ENCODE results near the gene RNF220. TPM values are rescaled to one million over a fixed set of nuclear protein-coding genes. Genes with fewer than 3 reads are reported as not detected.
"Not testable (repeated sequence)": the region's sequence is repeated elsewhere in the genome, so short reads cannot be mapped to it uniquely, and the experiment has no call there.

The RNF220 gene
- total RNA-seq, 2 experiments from 2014 or later: 81.8 to 94.1 TPM

DNA sequence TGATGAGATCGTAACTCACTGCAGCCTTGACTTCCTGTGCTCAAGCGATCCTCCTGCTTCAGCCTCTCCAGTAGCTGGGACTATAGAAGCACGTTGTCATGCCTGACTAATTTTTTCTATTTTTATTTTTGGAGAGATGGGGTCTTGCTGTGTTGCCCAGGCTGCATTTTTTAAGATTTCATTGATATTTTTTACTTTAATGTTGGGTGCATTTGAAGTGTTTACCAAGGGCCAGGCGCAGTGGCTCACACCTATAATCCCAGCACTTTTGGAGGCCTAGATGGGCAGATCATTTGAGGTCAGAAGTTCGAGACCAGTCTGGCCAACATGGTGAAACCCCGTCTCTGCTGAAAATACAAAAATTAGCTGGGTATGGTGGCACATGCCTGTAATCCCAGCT is 97.8 kb downstream of the RNF220 start:
- H3K27me3 Mint-ChIP-seq; ATAC-seq; H3K4me1 Mint-ChIP-seq; H3K27ac Mint-ChIP-seq; DNase-seq; H3K4me3 Mint-ChIP-seq; H3K9me3 Mint-ChIP-seq (ENCODE audit: low read depth); H3K36me3 Mint-ChIP-seq: not testable (repeated sequence)
- CTCF ChIA-PET: interaction anchor here (1.2 kb wide), 1 partner anchor 15 kb away, joined by 3 read pairs; no protein-coding TSS in a partner anchor

DNA sequence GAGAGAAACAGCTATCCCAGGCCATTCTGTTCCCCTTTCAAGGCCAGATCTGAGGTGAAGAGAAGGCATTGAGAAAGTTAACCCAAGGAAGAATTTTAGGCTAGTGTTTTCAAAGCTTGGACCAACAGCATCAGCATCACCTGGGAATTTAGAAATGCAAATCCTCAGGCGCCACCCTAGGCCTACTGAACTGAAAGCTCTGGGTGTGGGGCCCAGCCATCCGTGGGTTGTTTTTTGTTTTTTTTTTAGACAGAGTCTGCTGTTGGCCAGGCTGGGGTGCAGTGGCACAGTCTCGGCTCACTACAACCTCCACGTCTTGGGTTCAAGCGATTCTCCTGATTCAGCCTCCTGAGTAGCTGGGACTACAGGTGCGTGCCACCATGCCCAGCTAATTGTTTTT is 98.6 kb downstream of the RNF220 start:
- Mint-ChIP-seq H3K27ac (no peak overlapping the region), H3K27me3 (peaks cover 3% of the 10 kb centered on the region), H3K4me1 (no peaks in the 10 kb centered on the region), H3K4me3 (no peak overlapping the region), H3K9me3 (ENCODE audit: low read depth) (no peaks in the 10 kb centered on the region), H3K36me3 (no peaks in the 10 kb centered on the region)
- DNase-seq (no peak), ATAC-seq (no peak)
- CTCF ChIA-PET: interaction anchor here (1.2 kb wide), 1 partner anchor 14 kb away, joined by 3 read pairs; no protein-coding TSS in a partner anchor

DNA sequence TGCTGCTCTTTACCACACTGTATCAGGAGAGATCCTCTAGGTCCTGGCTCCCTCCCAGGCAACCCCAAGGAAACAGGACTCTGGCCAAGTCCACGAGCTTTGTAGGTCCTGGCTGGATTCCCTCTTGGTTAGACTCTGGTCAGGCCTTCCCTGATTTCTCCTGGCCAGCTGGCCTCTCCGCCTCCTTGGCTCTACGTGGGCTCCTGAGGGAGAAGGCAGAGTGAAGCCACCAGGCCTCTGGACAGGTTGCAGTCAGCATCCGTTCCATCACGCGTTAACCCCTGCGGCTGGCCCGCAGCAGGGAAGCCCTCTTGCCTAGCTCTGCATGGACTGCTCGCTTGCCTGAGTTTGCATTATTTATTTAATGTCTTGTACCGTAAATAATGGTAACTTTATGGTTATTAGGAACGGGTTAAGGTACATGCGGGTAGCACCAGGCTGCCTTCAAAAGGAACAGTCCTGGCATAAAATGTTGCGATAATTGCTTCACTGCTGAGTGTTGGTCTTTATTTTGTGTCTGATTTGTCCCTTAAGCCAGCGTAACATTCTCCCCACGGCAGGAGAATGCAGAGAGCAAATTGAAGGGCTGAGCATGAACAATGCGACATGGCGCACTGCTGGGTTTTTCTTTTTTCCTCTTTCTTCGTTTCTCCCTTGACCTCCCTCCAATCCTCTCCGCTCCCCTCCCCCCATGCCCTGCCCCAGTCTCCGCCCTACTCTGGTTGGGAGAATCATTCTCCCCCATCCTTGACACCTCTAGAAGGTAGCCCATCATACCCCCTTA is 100.3 kb downstream of the RNF220 start:
- CTCF ChIA-PET: no interaction called here
- Mint-ChIP-seq H3K9me3 (ENCODE audit: low read depth) (no peaks in the 10 kb centered on the region), H3K27me3 (peaks cover 6% of the 10 kb centered on the region), H3K4me3 (no peak overlapping the region), H3K4me1 (no peaks in the 10 kb centered on the region), H3K27ac (no peak overlapping the region), H3K36me3 (no peaks in the 10 kb centered on the region)
- ATAC-seq: no peak
- DNase-seq: no peak

DNA sequence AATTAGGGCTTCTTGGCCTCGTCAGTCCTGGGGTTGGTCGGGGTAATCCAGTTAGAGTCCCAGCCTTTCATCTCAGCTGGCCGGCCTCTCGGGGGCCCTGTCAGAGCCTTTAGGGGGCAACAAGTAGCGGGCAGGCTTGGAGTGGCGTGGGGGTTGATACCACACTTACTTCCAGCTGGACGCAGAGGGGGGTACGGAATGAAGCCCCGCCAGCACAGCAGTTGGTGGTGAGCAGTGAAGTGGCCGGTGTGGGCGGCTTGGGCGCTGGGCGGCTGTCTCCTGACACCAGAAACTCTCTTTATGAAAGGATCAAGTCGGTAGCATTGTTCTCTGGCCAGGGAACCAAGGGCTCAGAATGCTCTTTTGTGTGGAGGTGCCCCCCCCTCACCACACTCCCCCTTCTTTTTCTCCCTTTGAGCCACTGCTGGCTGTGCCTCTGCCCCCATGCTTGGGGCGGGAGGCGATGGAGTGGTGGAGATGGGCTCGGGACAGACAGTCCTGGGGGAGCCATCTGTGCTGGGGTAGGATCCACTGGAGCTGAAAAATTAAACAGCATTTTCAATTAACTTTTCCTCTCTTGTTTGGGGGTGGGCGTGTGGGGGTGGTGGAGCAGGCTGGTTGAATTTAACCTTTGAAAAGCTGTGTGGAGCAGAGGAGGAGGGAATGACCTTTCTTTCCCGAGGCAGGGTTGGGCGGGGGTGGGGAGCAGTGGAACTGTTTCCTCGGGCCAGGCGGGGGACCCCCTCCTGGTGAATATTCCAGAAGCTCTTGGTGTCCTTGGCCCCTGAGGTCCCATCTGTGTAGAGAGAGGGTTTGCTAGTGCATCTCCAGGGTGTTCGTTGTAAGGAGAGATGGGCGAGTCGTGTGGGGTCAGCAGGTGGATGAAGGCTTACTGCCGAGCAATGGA is 102.7 kb downstream of the RNF220 start:
- H3K27me3 Mint-ChIP-seq: peaks cover 28% of the 10 kb centered on the region
- CTCF ChIA-PET: interaction anchor here (0.6 kb wide), 1 partner anchor 416 kb away, joined by 3 read pairs; no protein-coding TSS in a partner anchor
- no peaks in the 10 kb centered on the region for H3K36me3 Mint-ChIP-seq
- H3K9me3 Mint-ChIP-seq (ENCODE audit: low read depth): no peaks in the 10 kb centered on the region
- ATAC-seq: no peak
- no peak overlapping the region for H3K27ac Mint-ChIP-seq
- H3K4me3 Mint-ChIP-seq: no peak overlapping the region
- H3K4me1 Mint-ChIP-seq: peaks cover 4% of the 10 kb centered on the region
- DNase-seq: no peak

DNA sequence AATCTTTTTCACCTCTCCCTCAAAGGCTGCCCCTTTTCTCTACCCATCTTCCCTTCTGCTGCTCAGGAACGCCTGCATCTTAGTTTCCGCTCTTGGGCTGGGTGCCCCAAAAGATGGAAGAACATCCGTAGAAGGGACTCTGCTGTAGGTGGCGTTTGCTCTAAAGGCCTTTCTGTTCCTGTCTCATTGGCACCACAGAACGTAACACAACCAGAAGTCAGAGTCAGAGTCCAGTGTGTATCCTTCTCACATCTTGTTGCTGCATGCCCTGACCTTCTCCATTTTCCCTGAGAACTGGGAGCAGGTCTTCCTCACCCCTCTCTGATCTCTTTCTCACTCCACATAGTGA is 103.3 kb downstream of the RNF220 start:
- Mint-ChIP-seq H3K9me3 (ENCODE audit: low read depth) (no peaks in the 10 kb centered on the region), H3K4me1 (peaks cover 4% of the 10 kb centered on the region), H3K4me3 (no peak overlapping the region), H3K36me3 (no peaks in the 10 kb centered on the region), H3K27me3 (peaks cover 30% of the 10 kb centered on the region), H3K27ac (no peak overlapping the region)
- CTCF ChIA-PET: no interaction called here
- DNase-seq: no peak
- ATAC-seq: no peak

DNA sequence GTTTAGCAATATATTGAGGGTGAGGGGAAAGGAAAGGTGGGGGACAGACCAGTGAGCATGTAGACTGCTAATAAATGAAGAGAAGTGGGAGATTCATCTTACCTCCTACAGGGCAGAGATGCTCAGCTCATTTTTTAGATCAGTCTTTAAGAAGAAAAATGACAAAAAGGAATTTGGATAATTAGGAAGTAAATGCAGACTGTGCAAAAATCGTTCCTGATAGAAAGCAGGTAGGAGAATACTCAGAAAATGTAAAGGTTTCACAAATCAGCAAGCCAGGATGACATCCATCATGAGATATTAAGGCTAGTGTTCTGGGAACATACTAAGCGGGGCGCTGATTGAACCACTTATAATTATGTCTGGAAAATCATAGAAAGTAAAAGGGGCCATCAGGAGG is 106.3 kb downstream of the RNF220 start:
- CTCF ChIA-PET: no interaction called here
- Mint-ChIP-seq H3K4me1 (peaks cover 4% of the 10 kb centered on the region), H3K27ac (no peak overlapping the region), H3K4me3 (no peak overlapping the region), H3K9me3 (ENCODE audit: low read depth) (no peaks in the 10 kb centered on the region), H3K36me3 (no peaks in the 10 kb centered on the region), H3K27me3 (peaks cover 42% of the 10 kb centered on the region)
- DNase-seq: no peak
- no peak for ATAC-seq

DNA sequence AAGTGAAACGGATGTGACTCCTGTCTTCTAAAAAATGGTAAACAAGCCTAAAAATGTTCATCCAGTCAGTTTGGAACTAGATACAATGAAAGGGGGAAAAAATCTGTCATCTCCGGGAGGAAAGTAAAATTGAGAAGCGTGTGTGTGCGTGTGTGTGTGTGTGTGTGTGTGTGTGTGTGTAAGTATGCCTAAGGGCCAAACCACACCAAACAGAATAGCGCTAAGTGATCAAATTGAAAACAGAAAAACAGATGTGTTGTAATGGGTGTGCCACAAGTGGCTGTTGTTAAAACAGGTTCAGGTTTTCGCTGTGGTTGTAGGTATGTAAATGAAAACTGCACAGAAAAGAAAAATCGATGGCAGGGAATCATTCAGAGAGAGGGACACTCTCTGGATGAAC is 106.7 kb downstream of the RNF220 start:
- DNase-seq (no peak), ATAC-seq (no peak)
- Mint-ChIP-seq H3K27me3 (peaks cover 44% of the 10 kb centered on the region), H3K9me3 (ENCODE audit: low read depth) (no peaks in the 10 kb centered on the region), H3K27ac (no peak overlapping the region), H3K4me1 (peaks cover 4% of the 10 kb centered on the region), H3K4me3 (no peak overlapping the region), H3K36me3 (no peaks in the 10 kb centered on the region)
- CTCF ChIA-PET: no interaction called here

DNA sequence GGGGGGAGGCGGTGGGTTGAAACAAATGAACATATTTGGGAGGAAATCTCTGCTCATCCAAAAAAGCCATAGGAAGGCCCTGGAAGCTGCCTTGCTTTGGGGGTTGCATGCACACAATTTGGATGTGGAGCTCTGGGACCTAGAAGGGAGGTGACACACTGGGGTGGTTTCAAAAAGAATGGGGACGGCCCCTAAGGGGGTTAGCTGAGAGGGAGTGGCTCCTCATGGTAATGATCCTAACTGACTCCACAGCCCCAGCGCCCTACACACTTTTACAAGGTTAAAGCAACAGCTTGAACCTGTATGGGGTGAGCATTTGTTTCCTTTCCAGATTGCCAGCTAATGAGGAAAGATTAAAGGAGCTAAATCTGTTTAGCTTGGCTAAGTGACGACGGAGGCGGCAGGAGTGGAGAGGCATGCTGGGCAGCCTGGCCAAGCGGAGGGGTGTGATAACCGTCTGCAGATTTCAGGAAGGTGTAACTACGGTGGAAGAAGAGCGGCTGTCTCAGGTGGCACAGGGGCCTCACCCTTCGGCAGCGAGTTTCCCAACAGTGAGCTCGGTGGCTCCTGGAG is 107.3 kb downstream of the RNF220 start:
- H3K27me3 Mint-ChIP-seq: peaks cover 50% of the 10 kb centered on the region
- CTCF ChIA-PET: no interaction called here

DNA sequence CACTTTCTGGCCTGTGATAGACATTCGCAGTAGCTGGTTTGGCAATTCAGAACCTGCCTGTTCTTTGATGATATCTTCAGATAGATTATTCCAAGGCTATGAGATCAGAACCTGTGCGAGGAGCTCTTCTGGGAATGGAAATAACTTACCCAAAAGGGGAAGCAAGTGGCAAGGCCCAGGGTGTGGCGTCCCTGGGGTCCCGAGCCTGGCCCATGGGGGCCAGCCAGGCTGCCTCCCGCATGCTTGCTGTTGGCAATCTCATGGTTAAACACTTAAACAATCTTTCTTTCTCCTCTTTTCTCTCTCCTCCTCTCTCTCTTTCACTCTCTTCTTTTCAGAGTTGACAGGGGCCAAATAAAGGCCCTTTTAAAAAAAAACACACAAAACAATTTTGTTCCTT is 108.1 kb downstream of the RNF220 start:
- CTCF ChIA-PET: no interaction called here
- no peak for DNase-seq
- Mint-ChIP-seq H3K4me3 (no peak overlapping the region), H3K9me3 (ENCODE audit: low read depth) (no peaks in the 10 kb centered on the region), H3K36me3 (no peaks in the 10 kb centered on the region), H3K4me1 (peaks cover 4% of the 10 kb centered on the region), H3K27me3 (peaks cover 51% of the 10 kb centered on the region), H3K27ac (no peak overlapping the region)
- ATAC-seq: no peak

More for the DNA sequence above, 107.3 kb downstream of the RNF220 start:
- ATAC-seq (no peak), DNase-seq (no peak)
- H3K9me3 Mint-ChIP-seq (ENCODE audit: low read depth): no peaks in the 10 kb centered on the region
- H3K27ac Mint-ChIP-seq: no peak overlapping the region
- no peaks in the 10 kb centered on the region for H3K36me3 Mint-ChIP-seq
- H3K4me3 Mint-ChIP-seq: no peak overlapping the region
- H3K4me1 Mint-ChIP-seq: peaks cover 4% of the 10 kb centered on the region

DNA sequence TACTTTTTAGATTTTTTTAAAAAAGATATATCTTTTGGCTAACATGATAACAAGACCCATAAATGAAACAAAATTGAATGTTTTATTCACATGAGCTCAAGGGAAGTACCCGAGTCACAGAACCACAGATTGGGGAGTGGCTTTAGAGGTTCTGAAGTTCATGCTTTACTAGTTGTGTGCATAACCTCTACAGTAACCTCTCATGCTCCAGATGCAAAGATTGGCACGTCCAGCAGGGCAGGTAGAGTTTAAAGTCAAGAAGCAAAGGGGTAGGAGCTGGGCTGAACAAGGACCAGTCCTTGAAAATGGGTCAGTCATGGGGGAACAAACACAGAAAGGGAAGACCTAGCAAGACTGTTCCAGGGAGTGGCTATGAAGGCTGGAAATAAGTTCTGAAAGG is 109.6 kb downstream of the RNF220 start:
- DNase-seq: no peak
- Mint-ChIP-seq H3K27ac (no peak overlapping the region), H3K9me3 (ENCODE audit: low read depth) (no peaks in the 10 kb centered on the region), H3K27me3 (peaks cover 46% of the 10 kb centered on the region), H3K36me3 (no peaks in the 10 kb centered on the region), H3K4me3 (no peak overlapping the region), H3K4me1 (peaks cover 10% of the 10 kb centered on the region)
- no peak for ATAC-seq
- CTCF ChIA-PET: interaction anchor here (1.1 kb wide), 1 partner anchor 137 kb away, joined by 3 read pairs; no protein-coding TSS in a partner anchor

DNA sequence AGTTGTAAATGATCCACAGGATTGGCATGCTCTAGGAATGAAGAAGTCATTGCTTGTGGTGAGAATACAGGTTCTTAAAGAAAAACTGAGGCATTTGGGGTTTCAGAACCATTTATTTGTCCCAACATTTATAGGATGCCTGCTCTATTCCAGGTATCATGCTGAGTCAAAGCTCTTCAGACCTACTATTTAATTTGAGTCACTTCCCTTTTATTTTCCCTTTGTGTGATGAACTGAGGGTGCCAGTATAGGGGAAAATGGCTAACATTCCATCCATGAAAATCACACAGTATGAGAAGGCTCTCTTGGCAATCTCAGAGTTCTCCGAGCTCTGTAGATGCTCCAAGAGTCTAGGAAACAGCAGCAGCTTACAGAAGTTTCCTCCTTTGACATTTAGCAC is 110.4 kb downstream of the RNF220 start:
- Mint-ChIP-seq H3K4me1 (peaks cover 12% of the 10 kb centered on the region), H3K27me3 (peaks cover 46% of the 10 kb centered on the region), H3K9me3 (ENCODE audit: low read depth) (no peaks in the 10 kb centered on the region), H3K4me3 (no peak overlapping the region), H3K36me3 (no peaks in the 10 kb centered on the region), H3K27ac (no peak overlapping the region)
- ATAC-seq (no peak), DNase-seq (no peak)
- CTCF ChIA-PET: no interaction called here

DNA sequence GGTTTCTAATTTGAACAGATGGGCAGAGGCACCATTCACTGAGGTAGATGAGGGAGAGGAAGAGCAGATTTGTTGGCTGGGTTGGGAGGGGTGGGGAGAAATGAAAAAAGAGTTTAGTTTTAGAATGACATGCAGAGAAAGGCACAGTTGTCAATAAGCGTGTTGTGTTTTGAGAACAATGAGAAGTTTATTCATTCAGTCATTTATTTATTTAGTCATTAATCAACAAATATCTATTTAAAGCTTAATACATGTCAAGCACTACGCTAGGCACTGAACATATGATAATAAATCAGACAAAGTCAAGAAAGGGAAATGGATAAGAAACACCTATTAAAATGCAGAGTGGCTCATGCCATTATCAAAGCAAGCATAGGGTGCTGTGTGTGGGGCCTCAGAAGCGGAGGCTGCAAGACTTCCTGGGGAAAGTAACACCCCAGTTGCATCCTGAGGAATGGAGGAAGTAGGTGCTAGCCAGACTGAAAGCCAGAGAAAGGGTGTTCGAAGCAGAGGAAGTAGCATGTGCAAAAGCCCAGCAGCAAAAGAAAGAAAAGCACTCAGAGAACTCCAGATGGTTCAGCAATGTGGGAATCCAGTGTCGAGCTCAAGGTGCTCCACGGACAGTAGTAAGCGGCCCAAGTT is 114.1 kb downstream of the RNF220 start:
- Mint-ChIP-seq H3K27me3 (peaks cover 24% of the 10 kb centered on the region), H3K4me3 (no peak overlapping the region)
- no peak for ATAC-seq

DNA sequence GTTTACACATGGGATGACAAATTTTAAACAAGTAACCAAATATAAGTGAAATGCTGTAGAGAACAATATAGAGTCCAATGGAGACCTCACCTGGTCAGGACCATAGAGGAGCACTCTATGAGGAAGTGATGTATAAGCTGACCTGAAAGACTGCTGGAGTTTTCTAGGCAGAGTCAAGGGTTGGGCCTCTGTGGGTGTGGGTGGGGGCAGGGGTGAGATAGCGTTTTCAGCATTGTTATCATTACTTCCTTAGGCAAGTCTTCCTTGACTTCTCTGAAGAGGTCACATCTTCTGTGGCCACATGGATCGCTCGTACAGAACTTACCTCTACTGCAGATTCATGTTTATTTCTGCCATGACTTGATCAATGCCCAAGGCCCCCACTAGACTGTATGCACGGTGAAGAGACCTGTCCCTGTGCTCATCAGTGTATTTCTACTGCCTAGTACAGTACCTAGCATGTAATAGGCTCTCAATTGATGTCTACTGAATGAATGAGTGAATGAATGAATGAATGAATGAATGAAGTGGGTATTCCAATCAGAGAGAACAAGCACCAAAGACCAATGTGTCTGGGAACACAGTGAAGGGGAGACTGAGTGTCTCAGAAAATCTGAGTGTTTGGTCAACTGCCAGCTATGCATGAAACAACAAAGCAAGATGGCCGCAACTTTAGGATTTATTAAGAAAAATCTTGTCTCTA is 116.5 kb downstream of the RNF220 start:
- no peak for DNase-seq
- H3K4me3 Mint-ChIP-seq: no peak overlapping the region
- peaks cover 13% of the 10 kb centered on the region for H3K27me3 Mint-ChIP-seq
- H3K36me3 Mint-ChIP-seq: no peaks in the 10 kb centered on the region
- CTCF ChIA-PET: no interaction called here
- peaks cover 8% of the 10 kb centered on the region for H3K4me1 Mint-ChIP-seq
- no peaks in the 10 kb centered on the region for H3K9me3 Mint-ChIP-seq (ENCODE audit: low read depth)
- no peak overlapping the region for H3K27ac Mint-ChIP-seq
- ATAC-seq: no peak

More for the DNA sequence above, 114.1 kb downstream of the RNF220 start:
- Mint-ChIP-seq H3K4me1 (peaks cover 8% of the 10 kb centered on the region), H3K36me3 (no peaks in the 10 kb centered on the region), H3K27ac (no peak overlapping the region), H3K9me3 (ENCODE audit: low read depth) (no peaks in the 10 kb centered on the region)
- CTCF ChIA-PET: no interaction called here
- DNase-seq: no peak

All from activated CD8-positive, alpha-beta memory T cell treated with anti-CD3 and anti-CD28 coated beads, Interleukin-2, amount 10 ng/mL, durations not matched to agents 7 days and 5 days (primary cell).